H9 (cell line): ENCODE measurements around the gene LYZL2. TPM values are rescaled to one million over a fixed set of nuclear protein-coding genes. Genes with fewer than 3 reads are reported as not detected.
"Not testable (repeated sequence)": the region's sequence is repeated elsewhere in the genome, so short reads cannot be mapped to it uniquely, and the experiment has no call there.

ENCODE experiments used
- DNase-seq: peaks from one replicate; pipeline ENCODE4 v3.0.0-alpha.2; 2017
- H2AFZ ChIP-seq: one replicate; pipeline ENCODE4 v1.6.1; 2013; ENCODE audit warnings: mild to moderate bottlenecking, low read length, control low read depth, moderate library complexity
- H2AK5ac ChIP-seq: 2 replicates; pipeline ENCODE4 v1.6.1; 2013; ENCODE audit warnings: low read length, control low read depth, mixed read lengths; ENCODE audit not compliant: insufficient read length
- H2BK120ac ChIP-seq: one replicate; pipeline ENCODE4 v1.6.1; 2013; ENCODE audit warnings: low read depth, mild to moderate bottlenecking, low read length, control low read depth, inconsistent platforms; ENCODE audit not compliant: poor library complexity, severe bottlenecking
- H2BK12ac ChIP-seq: 2 replicates; pipeline ENCODE4 v1.6.1; 2013; ENCODE audit warnings: low read length, control low read depth, mixed read lengths, low read depth; ENCODE audit not compliant: insufficient read length
- H2BK15ac ChIP-seq: 2 replicates; pipeline ENCODE4 v1.6.1; 2013; ENCODE audit warnings: low read depth, low read length, control low read depth
- H2BK20ac ChIP-seq: one replicate; pipeline ENCODE4 v1.6.1; 2013; ENCODE audit warnings: low read depth, mild to moderate bottlenecking, low read length, control low read depth, inconsistent platforms; ENCODE audit not compliant: poor library complexity, severe bottlenecking
- H2BK5ac ChIP-seq: 2 replicates; pipeline ENCODE4 v1.6.1; 2013; ENCODE audit warnings: low read length, control low read depth, mixed read lengths; ENCODE audit not compliant: insufficient read length
- H3K14ac ChIP-seq: 2 replicates; pipeline ENCODE4 v1.6.1; 2013; ENCODE audit warnings: low read length, control low read depth; ENCODE audit not compliant: insufficient read depth
- H3K18ac ChIP-seq: 2 replicates; pipeline ENCODE4 v1.6.1; 2013; ENCODE audit warnings: low read depth, mild to moderate bottlenecking, mixed read lengths, low read length, control low read depth; ENCODE audit not compliant: insufficient read length
- H3K23ac ChIP-seq: 2 replicates; pipeline ENCODE4 v1.6.1; 2013; ENCODE audit warnings: low read length, control low read depth, mixed read lengths, low read depth; ENCODE audit not compliant: insufficient read length
- H3K23me2 ChIP-seq: 2 replicates; pipeline ENCODE4 v1.6.1; 2013; ENCODE audit warnings: low read depth, mild to moderate bottlenecking, mixed read lengths, low read length, control low read depth; ENCODE audit not compliant: insufficient read length, poor library complexity, severe bottlenecking
- H3K27ac ChIP-seq: 2 replicates; pipeline ENCODE4 v1.5.1; 2013; ENCODE audit warnings: low read length, control low read depth, mixed read lengths, low read depth; ENCODE audit not compliant: insufficient read length
- H3K27me3 ChIP-seq: 2 replicates; pipeline ENCODE4 v1.6.1; 2013; ENCODE audit warnings: low read length, control low read depth, inconsistent platforms; ENCODE audit not compliant: insufficient read depth
- H3K4ac ChIP-seq: 2 replicates; pipeline ENCODE4 v1.6.1; 2013; ENCODE audit warnings: low read depth, mild to moderate bottlenecking, control low read depth, inconsistent platforms, low read length, moderate library complexity
- H3K4me1 ChIP-seq: 2 replicates; pipeline ENCODE4 v1.6.1; 2013; ENCODE audit warnings: low read length, control low read depth, inconsistent platforms; ENCODE audit not compliant: insufficient read depth
- H3K4me2 ChIP-seq: 2 replicates; pipeline ENCODE4 v1.6.1; 2013; ENCODE audit warnings: low read length, control low read depth, mixed read lengths; ENCODE audit not compliant: insufficient read length, insufficient read depth
- H3K56ac ChIP-seq: 2 replicates; pipeline ENCODE4 v1.6.1; 2013; ENCODE audit warnings: low read depth, mild to moderate bottlenecking, mixed read lengths, low read length, control low read depth; ENCODE audit not compliant: insufficient read length
- H3K79me1 ChIP-seq: 2 replicates; pipeline ENCODE4 v1.6.1; 2013; ENCODE audit warnings: low read depth, mild to moderate bottlenecking, moderate library complexity, low read length, control low read depth, inconsistent platforms; ENCODE audit not compliant: insufficient read depth, poor library complexity, severe bottlenecking
- H3K79me2 ChIP-seq: 2 replicates; pipeline ENCODE4 v1.6.1; 2013; ENCODE audit warnings: low read length, control low read depth, inconsistent platforms; ENCODE audit not compliant: insufficient read depth
- H3K9ac ChIP-seq: 2 replicates; pipeline ENCODE4 v1.6.1; 2013; ENCODE audit warnings: low read length, control low read depth, mixed read lengths; ENCODE audit not compliant: insufficient read length; ENCODE audit errors: extremely low read depth
- H3K9me3 ChIP-seq: one replicate; pipeline ENCODE4 v1.6.1; 2013; ENCODE audit warnings: low read depth, low read length, inconsistent platforms; ENCODE audit not compliant: control insufficient read depth
- H3T11ph ChIP-seq: one replicate; pipeline ENCODE4 v1.6.1; 2013; ENCODE audit warnings: mild to moderate bottlenecking, low read length, control low read depth, inconsistent platforms
- H4K20me1 ChIP-seq: one replicate; pipeline ENCODE4 v1.6.1; 2013; ENCODE audit not compliant: control insufficient read depth, insufficient read length, insufficient read depth
- H4K5ac ChIP-seq: 2 replicates; pipeline ENCODE4 v1.6.1; 2013; ENCODE audit warnings: low read depth, mild to moderate bottlenecking, mixed read lengths, low read length, control low read depth; ENCODE audit not compliant: insufficient read length
- H4K8ac ChIP-seq: replicated peaks from 2 replicates; pipeline ENCODE4 v1.6.1; 2013; ENCODE audit warnings: low read length, control low read depth, mixed read lengths, low read depth; ENCODE audit not compliant: insufficient read length
- H4K91ac ChIP-seq: 2 replicates; pipeline ENCODE4 v1.6.1; 2013; ENCODE audit warnings: low read depth, mild to moderate bottlenecking, moderate library complexity, mixed read lengths, low read length, control low read depth; ENCODE audit not compliant: insufficient read length
- H3K27ac Mint-ChIP-seq, 3 experiments: 2 replicates in 2 of 3; 3 replicates in 1 of 3; pipeline ENCODE4 v1.8.0; 2020 to 2021; ENCODE audit warnings: mixed read lengths in 3 of 3, mild to moderate bottlenecking in 1 of 3, moderate library complexity in 1 of 3
- H3K27me3 Mint-ChIP-seq: 2 replicates; pipeline ENCODE4 v1.8.0; 2021; ENCODE audit warnings: low read depth, mild to moderate bottlenecking, moderate library complexity, mixed read lengths
- H3K36me3 Mint-ChIP-seq, 3 experiments: 2 replicates in 2 of 3; 3 replicates in 1 of 3; pipeline ENCODE4 v1.8.0; 2020 to 2021; ENCODE audit warnings: low read depth in 3 of 3, mixed read lengths in 3 of 3; ENCODE audit not compliant: insufficient read depth in 1 of 3
- H3K4me1 Mint-ChIP-seq, 2 experiments: 2 replicates each; pipeline ENCODE4 v1.8.0; 2020; ENCODE audit warnings: mixed read lengths in 2 of 2
- H3K4me3 Mint-ChIP-seq, 2 experiments: 2 replicates in 1 of 2; 3 replicates in 1 of 2; pipeline ENCODE4 v1.8.0; 2020 to 2021; ENCODE audit warnings: mild to moderate bottlenecking in 2 of 2, mixed read lengths in 2 of 2, moderate library complexity in 1 of 2
- H3K9me3 Mint-ChIP-seq, 2 experiments: 2 replicates in 1 of 2; 3 replicates in 1 of 2; pipeline ENCODE4 v1.8.0; 2020; ENCODE audit warnings: mild to moderate bottlenecking in 2 of 2, mixed read lengths in 2 of 2, moderate library complexity in 1 of 2
- CTCF ChIP-seq: fragments of 200-600 bp; sonication (generic); conservative IDR thresholded peaks from 3 replicates; pipeline ENCODE4 v1.8.0; 2021; ENCODE audit warnings: antibody characterized with exemption, mild to moderate bottlenecking
- WGBS: extraction: QIAGEN DNeasy Blood & Tissue Kit; methylation state at CpG from one replicate; pipeline ENCODE4 v1.1.7; 2013; ENCODE audit warnings: missing lambda C conversion rate, low lambda C conversion rate, mixed read lengths; ENCODE audit not compliant: insufficient read length; ENCODE audit errors: extremely low coverage; 5-methylcytosine and 5-hydroxymethylcytosine counted together
- total RNA-seq: library from RNA; stranded (reverse); gene quantifications from 2 replicates; pipeline ENCODE4 v1.2.1, GENCODE V29; 2021

Gene LYZL2
- total RNA-seq, 1 experiment from 2014 or later = not detected

GRCh38 chr10:30594077-30594476 lies 35.5 kb downstream of the LYZL2 start:
- Histone ChIP-seq H3K4me2 (no peak overlapping the region), H3K18ac (no peak overlapping the region), H3K23ac (no peak overlapping the region), H2BK15ac (no peak overlapping the region), H3T11ph (no peak overlapping the region), H2BK12ac (no peak overlapping the region), H2BK120ac (no peak overlapping the region), H3K56ac (no peak overlapping the region), H3K14ac (no peak overlapping the region), H4K8ac (no peak overlapping the region), H3K79me1 (no peaks in the 10 kb centered on the region), H3K27me3 (peaks cover 9% of the 10 kb centered on the region; the same call in 1 of the 2 replicates), H3K79me2 (no peaks in the 10 kb centered on the region), H2AK5ac (no peak overlapping the region), H3K9ac (no peak overlapping the region), H2BK5ac (no peak overlapping the region), H2BK20ac (no peak overlapping the region), H4K20me1 (no peaks in the 10 kb centered on the region), H4K5ac (no peak overlapping the region), H2AFZ (no peak overlapping the region), H3K27ac (no peak overlapping the region), H3K4me1 (no peaks in the 10 kb centered on the region; the same call in 1 of the 2 replicates), H4K91ac (no peak overlapping the region), H3K4ac (no peak overlapping the region), H3K23me2 (no peaks in the 10 kb centered on the region), H3K9me3 (no peaks in the 10 kb centered on the region)
- TF ChIP-seq CTCF = no peak
- H3K9me3 Mint-ChIP-seq = no peaks in the 10 kb centered on the region; a peak in 1 of 5 replicates
- peaks cover 28 to 35% of the 10 kb centered on the region in 2 experiments for H3K4me1 Mint-ChIP-seq
- no peak overlapping the region; a peak in 1 of 5 replicates for H3K4me3 Mint-ChIP-seq
- WGBS = no CpG with 5 or more reads among the region's 4 CpGs
- H3K36me3 Mint-ChIP-seq = no peaks in the 10 kb centered on the region
- no peak overlapping the region for H3K27ac Mint-ChIP-seq
- peaks cover 76% of the 10 kb centered on the region for H3K27me3 Mint-ChIP-seq
- DNase-seq = no peak

GRCh38 chr10:30592770-30593169 lies 36.8 kb downstream of the LYZL2 start:
- H4K91ac ChIP-seq, H2BK20ac ChIP-seq, H3K56ac ChIP-seq, DNase-seq, H3K23me2 ChIP-seq, H3K18ac ChIP-seq, H3K79me1 ChIP-seq, H2BK120ac ChIP-seq, H2AFZ ChIP-seq, H4K8ac ChIP-seq, H3K23ac ChIP-seq, H3K27ac Mint-ChIP-seq, H3K36me3 Mint-ChIP-seq, H3K9me3 Mint-ChIP-seq, H3K9ac ChIP-seq, H3K9me3 ChIP-seq, H2BK5ac ChIP-seq, H3K4me1 ChIP-seq, H3T11ph ChIP-seq, H2BK12ac ChIP-seq, H3K79me2 ChIP-seq, H3K27me3 ChIP-seq, H3K4me2 ChIP-seq, H2BK15ac ChIP-seq, H2AK5ac ChIP-seq, H3K27ac ChIP-seq, H3K4ac ChIP-seq, H4K5ac ChIP-seq, H3K4me3 Mint-ChIP-seq, H3K14ac ChIP-seq, H4K20me1 ChIP-seq: not testable (repeated sequence)
- no CpG with 5 or more reads among the region's 3 CpGs for WGBS
- H3K27me3 Mint-ChIP-seq = peaks cover 63% of the 10 kb centered on the region
- H3K4me1 Mint-ChIP-seq = peaks cover 16 to 22% of the 10 kb centered on the region in 2 experiments
